IPS-20b (cell line): Measurements from ENCODE around the gene DNER.
"Not testable (repeated sequence)": the region's sequence is repeated elsewhere in the genome, so short reads cannot be mapped to it uniquely, and the experiment has no call there.

Source experiments
- H3K27ac ChIP-seq: one replicate; pipeline ENCODE4 v1.5.1; 2013; ENCODE audit warnings: low read length
- H3K27me3 ChIP-seq: 2 replicates; pipeline ENCODE4 v1.6.1; 2013; ENCODE audit warnings: mild to moderate bottlenecking, low read length, inconsistent platforms; ENCODE audit not compliant: insufficient read depth
- H3K36me3 ChIP-seq: 2 replicates; pipeline ENCODE4 v1.6.1; 2013; ENCODE audit warnings: low read depth, mild to moderate bottlenecking, inconsistent platforms, low read length, moderate library complexity; ENCODE audit not compliant: insufficient read depth
- H3K4me1 ChIP-seq: 2 replicates; pipeline ENCODE4 v1.6.1; 2013; ENCODE audit warnings: mild to moderate bottlenecking, control low read depth, inconsistent platforms, low read length, moderate library complexity; ENCODE audit not compliant: insufficient read depth
- H3K4me3 ChIP-seq: 2 replicates; pipeline ENCODE4 v1.5.1; 2013; ENCODE audit warnings: mild to moderate bottlenecking, low read length, inconsistent platforms
- H3K9ac ChIP-seq: 2 replicates; pipeline ENCODE4 v1.6.1; 2013; ENCODE audit warnings: low read depth, mild to moderate bottlenecking, inconsistent platforms, low read length, moderate library complexity
- H3K9me3 ChIP-seq: 2 replicates; pipeline ENCODE4 v1.6.1; 2013; ENCODE audit warnings: mild to moderate bottlenecking, low read depth, low read length, inconsistent platforms; ENCODE audit not compliant: insufficient read depth

DNER gene

GRCh38 chr2:229636571-229636970, 77.8 kb downstream of the DNER start:
- Histone ChIP-seq H3K36me3 (no peaks in the 10 kb centered on the region), H3K27ac (no peak overlapping the region), H3K9me3 (no peaks in the 10 kb centered on the region), H3K27me3 (no peaks in the 10 kb centered on the region), H3K4me1 (no peaks in the 10 kb centered on the region), H3K4me3 (no peak overlapping the region), H3K9ac (no peak overlapping the region)

DNA sequence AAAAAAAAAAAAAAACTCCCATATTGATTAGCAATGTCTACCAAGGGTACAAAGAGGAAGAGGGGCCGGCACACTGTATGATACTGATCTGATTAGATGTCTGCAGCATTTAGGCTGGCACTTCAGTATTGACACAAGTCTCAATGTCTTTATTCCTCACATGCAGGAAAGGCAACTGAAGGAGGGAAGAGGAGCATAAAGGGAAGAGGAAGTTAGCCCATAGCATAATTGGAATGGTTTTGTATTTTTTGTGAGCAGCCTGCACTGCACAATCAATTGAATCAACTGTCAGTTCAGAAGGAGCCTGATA, 79.0 kb downstream of the DNER start:
- Histone ChIP-seq H3K9ac (no peak overlapping the region), H3K4me3 (no peak overlapping the region), H3K4me1 (no peaks in the 10 kb centered on the region), H3K9me3 (no peaks in the 10 kb centered on the region), H3K27ac (no peak overlapping the region), H3K27me3 (no peaks in the 10 kb centered on the region), H3K36me3 (no peaks in the 10 kb centered on the region)

DNA sequence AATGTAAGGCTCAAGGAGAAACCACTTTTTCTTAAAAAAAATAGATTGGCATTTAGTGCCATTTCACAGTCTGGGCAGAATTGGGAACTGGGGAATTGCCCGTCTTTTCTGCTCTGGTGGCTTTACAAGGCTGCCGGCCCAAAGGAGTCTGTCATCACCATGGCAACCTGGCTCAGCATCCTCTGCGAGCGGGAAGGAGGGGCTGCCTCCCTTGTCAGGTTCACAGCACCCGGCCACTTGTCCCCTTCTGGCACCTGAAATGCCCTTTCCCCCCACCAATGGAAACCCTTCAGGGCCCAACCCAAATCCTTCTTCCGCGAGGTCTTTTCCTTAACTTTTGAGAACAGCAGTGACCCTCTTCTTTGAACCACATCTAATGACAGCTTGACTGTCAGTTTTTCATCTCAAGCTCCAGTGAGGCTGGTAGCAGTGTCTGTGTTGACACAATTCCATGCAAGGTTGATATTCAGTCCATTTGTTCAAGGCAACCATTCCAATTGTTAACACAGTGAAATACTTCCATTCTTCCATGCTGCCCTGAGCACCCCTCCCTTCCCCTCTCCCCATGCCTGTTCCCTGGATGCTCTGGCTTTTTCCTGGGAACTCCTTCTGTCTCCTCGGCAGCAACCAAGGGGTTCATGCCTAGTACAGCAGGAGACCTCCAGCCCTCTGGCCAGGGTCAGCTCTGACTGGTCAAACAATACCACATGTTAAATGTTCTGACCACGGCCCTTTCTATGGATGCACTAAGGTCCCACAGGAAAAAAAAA, 79.6 kb downstream of the DNER start:
- H3K27me3 ChIP-seq = no peaks in the 10 kb centered on the region
- H3K4me1 ChIP-seq = no peaks in the 10 kb centered on the region
- H3K4me3 ChIP-seq = no peak overlapping the region
- no peaks in the 10 kb centered on the region for H3K9me3 ChIP-seq
- H3K27ac ChIP-seq = no peak overlapping the region
- no peaks in the 10 kb centered on the region for H3K36me3 ChIP-seq
- H3K9ac ChIP-seq = no peak overlapping the region

DNA sequence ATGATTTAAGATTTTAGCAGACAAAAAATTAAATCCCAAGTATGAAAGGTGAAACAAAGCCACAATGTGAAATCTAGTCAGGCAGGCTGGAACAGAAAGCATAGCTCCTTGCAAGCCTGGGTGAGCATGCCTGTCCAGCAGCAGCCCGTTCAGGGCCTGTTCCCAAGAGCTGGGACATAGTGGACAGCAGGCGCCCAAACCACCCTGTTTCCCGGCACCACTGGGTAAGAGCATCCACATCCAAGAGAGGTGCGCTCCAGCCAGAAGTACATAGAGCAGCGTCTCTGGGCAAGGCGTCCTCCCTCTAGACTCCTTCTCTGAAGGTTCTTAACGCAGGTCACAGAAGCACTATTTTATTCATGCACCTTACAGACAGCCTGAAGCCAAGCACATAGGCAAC, 80.8 kb downstream of the DNER start:
- H3K4me3 ChIP-seq = no peak overlapping the region
- H3K4me1 ChIP-seq = no peaks in the 10 kb centered on the region
- no peaks in the 10 kb centered on the region for H3K27me3 ChIP-seq
- no peak overlapping the region for H3K9ac ChIP-seq
- no peaks in the 10 kb centered on the region for H3K9me3 ChIP-seq
- H3K36me3 ChIP-seq = no peaks in the 10 kb centered on the region
- no peak overlapping the region for H3K27ac ChIP-seq

GRCh38 chr2:229629039-229629438, 85.3 kb downstream of the DNER start:
- Histone ChIP-seq H3K4me1 (no peaks in the 10 kb centered on the region), H3K36me3 (no peaks in the 10 kb centered on the region), H3K9me3 (no peaks in the 10 kb centered on the region), H3K9ac (no peak overlapping the region), H3K4me3 (no peak overlapping the region), H3K27ac (no peak overlapping the region), H3K27me3 (no peaks in the 10 kb centered on the region)

DNA sequence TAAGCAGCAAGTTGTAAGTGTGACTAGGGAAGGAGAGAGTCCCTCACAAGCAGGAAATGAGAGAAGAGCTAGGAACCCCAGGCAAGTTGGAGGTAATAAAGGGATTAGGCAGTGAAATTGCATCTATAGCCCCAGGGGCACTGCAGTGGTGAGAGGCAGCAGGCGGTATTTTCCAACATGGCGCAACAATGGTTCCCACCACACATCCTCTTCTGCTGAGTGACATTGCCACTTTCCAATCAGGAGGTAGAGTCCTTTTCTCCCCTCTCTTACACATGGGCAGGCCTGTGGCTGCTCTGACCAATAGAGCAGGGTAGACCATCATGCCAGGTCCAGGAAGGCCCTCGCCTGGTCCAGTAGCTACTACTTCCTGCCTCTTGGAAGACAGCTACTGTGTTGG, 86.6 kb downstream of the DNER start:
- Histone ChIP-seq H3K27me3 (no peaks in the 10 kb centered on the region), H3K4me1 (no peaks in the 10 kb centered on the region), H3K36me3 (no peaks in the 10 kb centered on the region), H3K9ac (no peak overlapping the region), H3K4me3 (no peak overlapping the region), H3K27ac (no peak overlapping the region), H3K9me3 (no peaks in the 10 kb centered on the region)

DNA sequence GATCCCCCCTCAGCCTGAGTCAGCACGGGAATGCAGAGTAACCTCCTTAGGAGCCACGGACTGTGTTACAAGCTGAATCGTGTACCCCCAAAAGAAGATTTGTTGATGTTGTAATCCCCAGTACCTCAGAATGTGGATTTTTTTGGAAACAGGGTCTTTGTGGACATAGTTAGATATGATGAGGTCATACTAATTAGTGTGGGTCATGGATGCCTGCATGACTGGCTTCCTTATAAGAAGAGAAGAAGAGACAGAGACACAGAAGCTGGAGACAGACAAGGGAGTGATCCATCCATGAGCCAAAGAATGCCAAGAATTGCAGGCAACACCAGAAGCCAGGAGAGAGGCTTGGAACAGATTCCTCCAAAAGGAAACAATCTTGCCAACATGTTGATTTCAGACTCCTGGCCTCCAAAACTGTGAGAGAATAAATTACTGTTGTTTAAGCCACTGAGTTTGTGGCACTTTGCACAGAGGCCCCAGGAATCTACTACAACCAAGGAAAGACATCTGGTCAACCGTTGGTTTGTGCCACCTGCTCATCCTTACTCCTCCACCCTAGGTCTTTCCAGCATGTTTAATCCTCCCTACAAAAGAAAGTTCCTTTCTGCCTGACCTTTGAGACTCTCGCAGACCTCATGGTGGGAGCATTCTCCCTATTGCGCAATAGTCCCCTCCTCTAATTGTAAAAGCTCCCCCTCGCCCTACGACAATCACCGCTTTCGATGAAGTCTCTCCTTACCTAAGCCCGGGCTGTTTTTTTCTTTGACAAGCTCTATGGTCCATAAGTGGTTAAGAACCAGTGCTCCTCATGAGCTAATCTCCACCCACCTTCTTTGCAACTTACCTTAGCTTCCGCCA, 91.6 kb downstream of the DNER start:
- Histone ChIP-seq H3K36me3 (no peaks in the 10 kb centered on the region), H3K27me3 (no peaks in the 10 kb centered on the region), H3K9me3 (no peaks in the 10 kb centered on the region), H3K27ac (no peak overlapping the region), H3K4me1 (no peaks in the 10 kb centered on the region), H3K4me3 (no peak overlapping the region), H3K9ac (no peak overlapping the region)

GRCh38 chr2:229620759-229621158, 93.6 kb downstream of the DNER start:
- Histone ChIP-seq H3K9me3 (no peaks in the 10 kb centered on the region), H3K9ac (no peak overlapping the region), H3K27me3 (no peaks in the 10 kb centered on the region), H3K27ac (no peak overlapping the region), H3K36me3 (no peaks in the 10 kb centered on the region), H3K4me3 (no peak overlapping the region), H3K4me1 (no peaks in the 10 kb centered on the region)

- no peak overlapping the region for H3K4me3 ChIP-seq
- H3K9me3 ChIP-seq = no peaks in the 10 kb centered on the region
- H3K9ac ChIP-seq = no peak overlapping the region
- H3K27me3 ChIP-seq = no peaks in the 10 kb centered on the region
- no peaks in the 10 kb centered on the region for H3K4me1 ChIP-seq
- no peaks in the 10 kb centered on the region for H3K36me3 ChIP-seq
- no peak overlapping the region for H3K27ac ChIP-seq
These were observed 94.1 kb downstream of the DNER start for GRCh38 chr2:229620289-229620688.

GRCh38 chr2:229616433-229616832, 97.9 kb downstream of the DNER start:
- no peaks in the 10 kb centered on the region for H3K27me3 ChIP-seq
- no peaks in the 10 kb centered on the region for H3K4me1 ChIP-seq
- H3K9ac ChIP-seq = no peak overlapping the region
- no peak overlapping the region for H3K27ac ChIP-seq
- no peaks in the 10 kb centered on the region for H3K9me3 ChIP-seq
- H3K36me3 ChIP-seq = no peaks in the 10 kb centered on the region
- H3K4me3 ChIP-seq = no peak overlapping the region

- not testable (repeated sequence) for H3K9me3 ChIP-seq, H3K9ac ChIP-seq, H3K4me3 ChIP-seq, H3K4me1 ChIP-seq, H3K36me3 ChIP-seq, H3K27ac ChIP-seq, H3K27me3 ChIP-seq
These were observed 100.3 kb downstream of the DNER start for GRCh38 chr2:229614021-229614420.

- no peaks in the 10 kb centered on the region for H3K9me3 ChIP-seq
- H3K27me3 ChIP-seq = no peaks in the 10 kb centered on the region
- no peaks in the 10 kb centered on the region for H3K4me1 ChIP-seq
- no peaks in the 10 kb centered on the region for H3K36me3 ChIP-seq
- H3K27ac ChIP-seq = no peak overlapping the region
- H3K4me3 ChIP-seq = no peak overlapping the region
- H3K9ac ChIP-seq = no peak overlapping the region
These were observed 101.9 kb downstream of the DNER start for GRCh38 chr2:229612384-229612971.
